Spinal cord (tissue), 10 donors: ENCODE data around the gene DEPDC4. TPM values are rescaled to one million over a fixed set of nuclear protein-coding genes. Genes with fewer than 3 reads are reported as not detected.
"Not testable (repeated sequence)": the region's sequence is repeated elsewhere in the genome, so short reads cannot be mapped to it uniquely, and the experiment has no call there.

Source experiments
- DNase-seq, 6 donors: peaks; one replicate each; pipeline versions ENCODE4 v3.0.0 to v3.0.0-alpha.2; 2013 to 2015; ENCODE audit warnings: low spot score in 6 of 6, low read depth in 4 of 6
- H3K27ac ChIP-seq: one replicate; pipeline ENCODE4 v1.5.1; 2013; ENCODE audit warnings: low read depth, low read length, control low read depth
- H3K27me3 ChIP-seq: one replicate; pipeline ENCODE4 v1.6.1; 2013; ENCODE audit warnings: low read length; ENCODE audit not compliant: control insufficient read depth, insufficient read depth
- H3K36me3 ChIP-seq: one replicate; pipeline ENCODE4 v1.6.1; 2013; ENCODE audit warnings: low read length; ENCODE audit not compliant: control insufficient read depth, insufficient read depth
- H3K4me1 ChIP-seq: one replicate; pipeline ENCODE4 v1.6.1; 2013; ENCODE audit warnings: low read length; ENCODE audit not compliant: control insufficient read depth, insufficient read depth
- H3K4me3 ChIP-seq: one replicate; pipeline ENCODE4 v1.5.1; 2013; ENCODE audit warnings: low read depth, low read length, control low read depth
- H3K9me3 ChIP-seq: one replicate; pipeline ENCODE4 v1.6.1; 2013; ENCODE audit warnings: low read length; ENCODE audit not compliant: control insufficient read depth, insufficient read depth
- WGBS: methylation state at CpG from one replicate; pipeline ENCODE4 v1.1.5; 2013; ENCODE audit warnings: missing lambda C conversion rate; ENCODE audit not compliant: insufficient coverage; 5-methylcytosine and 5-hydroxymethylcytosine counted together
- polyA plus RNA-seq, 2 donors: library from polyadenylated mRNA; unstranded; fragments of 120-200 nt; gene quantifications; one replicate each; pipeline ENCODE4 v1.2.1, GENCODE V29; 2013; ENCODE audit not compliant: insufficient read length in 2 of 2
- total RNA-seq, 2 donors: library from RNA; depleted of rRNA in 1 of 2; stranded (reverse); fragments of 120-200 nt in 1 of 2; fragments of >200 nt in 1 of 2; gene quantifications; one replicate each; pipeline versions ENCODE4 v1.2.3 to v1.2.4, GENCODE V29; 2013 to 2014
- donor health status: healthy.

Gene DEPDC4
- total and polyA plus RNA-seq, 4 donors = 1.8 to 3.7 (median 2.1) TPM

DNA sequence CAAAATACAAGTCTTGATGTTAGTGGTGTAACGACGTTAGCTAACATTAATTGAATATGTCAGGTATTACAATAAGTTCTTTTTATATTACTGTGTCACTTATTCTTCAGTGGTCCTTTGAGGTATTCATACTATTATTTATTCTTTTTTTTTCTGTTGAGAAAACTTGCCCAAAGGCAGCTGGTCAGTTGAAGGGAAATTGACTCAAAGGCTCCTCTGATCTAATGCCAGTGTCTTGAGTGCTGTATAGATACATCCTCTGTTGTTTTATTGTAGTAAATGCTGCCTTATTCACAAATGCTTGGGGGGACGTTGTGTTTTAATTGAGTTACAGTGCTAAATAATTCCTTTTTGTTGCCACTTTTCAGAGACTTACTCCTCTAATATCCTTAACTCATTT, 23.1 kb upstream of the DEPDC4 start:
- no peak for DNase-seq
- Histone ChIP-seq H3K4me3 (no peak overlapping the region), H3K27ac (no peak overlapping the region), H3K36me3 (peaks cover 5% of the 10 kb centered on the region), H3K9me3 (no peaks in the 10 kb centered on the region), H3K27me3 (no peaks in the 10 kb centered on the region), H3K4me1 (no peaks in the 10 kb centered on the region)
- WGBS = no CpG with 5 or more reads among the region's 3 CpGs

DNA sequence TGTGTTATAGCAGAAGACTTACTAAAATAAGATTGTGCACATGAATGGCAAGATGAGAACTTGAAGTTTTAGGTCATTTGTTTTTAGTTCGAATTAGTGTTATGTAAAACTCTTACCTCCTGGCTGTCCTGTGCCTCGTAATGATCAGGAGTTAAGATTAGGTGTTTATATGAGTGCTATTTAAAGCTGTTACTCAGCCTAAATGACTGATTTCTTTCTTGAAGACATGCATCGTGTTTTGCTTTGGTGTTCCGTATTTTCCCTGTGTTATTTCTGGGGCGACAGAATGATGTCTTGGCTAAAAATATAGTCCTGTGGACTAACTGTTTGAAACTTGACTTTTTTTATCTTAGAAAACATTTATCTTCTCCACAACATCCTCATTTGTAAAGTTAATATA, 22.2 kb upstream of the DEPDC4 start:
- DNase-seq = no peak
- Histone ChIP-seq H3K36me3 (peaks cover 10% of the 10 kb centered on the region), H3K27ac (no peak overlapping the region), H3K9me3 (no peaks in the 10 kb centered on the region), H3K27me3 (no peaks in the 10 kb centered on the region), H3K4me3 (no peak overlapping the region), H3K4me1 (no peaks in the 10 kb centered on the region)
- 100% methylated on average over 2 of the region's 5 CpGs for WGBS

DNA sequence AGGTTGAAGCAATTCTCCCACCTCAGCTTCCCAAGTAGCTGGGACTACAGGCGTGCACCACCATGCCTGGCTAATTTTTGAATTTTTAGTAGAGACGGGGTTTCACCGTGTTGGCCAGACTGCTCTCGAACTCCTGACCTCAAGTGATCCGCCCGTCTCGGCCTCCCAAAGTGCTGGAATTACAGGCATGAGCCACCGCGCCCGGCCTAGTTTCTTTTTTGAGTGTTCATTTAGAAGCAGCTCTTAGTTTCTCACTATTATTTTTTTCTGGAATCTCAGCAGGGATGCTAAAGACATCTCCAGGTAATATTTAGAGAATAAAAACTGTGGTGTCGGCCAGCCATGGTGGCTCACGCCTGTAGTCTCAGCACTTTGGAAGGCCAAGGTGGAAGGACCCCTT, 17.7 kb upstream of the DEPDC4 start:
- H3K9me3 ChIP-seq, H3K4me3 ChIP-seq, DNase-seq, H3K27me3 ChIP-seq, H3K27ac ChIP-seq, H3K36me3 ChIP-seq, H3K4me1 ChIP-seq: not testable (repeated sequence)
- WGBS = 97% methylated on average over 4 of the region's 12 CpGs

DNA sequence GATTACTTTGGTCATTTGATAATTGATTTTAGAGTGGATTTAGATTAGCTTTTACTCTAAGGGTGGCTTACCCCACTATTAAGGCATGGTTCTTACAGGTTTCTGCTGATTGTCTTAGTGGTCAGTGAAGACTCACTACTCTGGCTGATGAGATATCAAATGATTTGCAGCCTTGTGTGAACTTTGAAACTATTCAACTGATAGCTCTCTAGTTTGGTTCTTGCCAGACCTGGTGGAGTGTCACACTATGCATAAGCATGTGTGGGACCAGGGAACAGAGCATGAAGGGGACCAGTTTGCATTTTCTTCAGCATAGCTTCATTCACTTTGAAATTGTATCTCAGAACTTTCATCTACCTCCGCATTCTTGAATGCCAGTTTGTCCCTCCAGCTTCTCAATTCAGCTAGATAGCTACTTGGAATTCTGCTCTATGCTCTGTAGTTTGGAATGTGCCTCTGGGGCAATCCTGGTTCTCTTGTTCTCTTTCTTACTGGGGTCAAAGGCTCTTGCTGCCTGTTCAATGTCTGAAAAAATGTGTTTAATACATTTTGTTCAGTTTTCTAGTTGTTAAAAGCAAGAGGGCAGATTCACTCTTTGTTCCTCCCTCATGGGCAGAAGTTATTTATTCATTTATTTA, 12.8 kb upstream of the DEPDC4 start:
- Histone ChIP-seq H3K36me3 (peaks cover 4% of the 10 kb centered on the region), H3K9me3 (no peaks in the 10 kb centered on the region), H3K27ac (no peak overlapping the region), H3K4me3 (no peak overlapping the region), H3K4me1 (no peaks in the 10 kb centered on the region), H3K27me3 (no peaks in the 10 kb centered on the region)
- no CpG with 5 or more reads among the region's 1 CpG for WGBS
- DNase-seq = peak in 1 of 6 donors; percentile 9

DNA sequence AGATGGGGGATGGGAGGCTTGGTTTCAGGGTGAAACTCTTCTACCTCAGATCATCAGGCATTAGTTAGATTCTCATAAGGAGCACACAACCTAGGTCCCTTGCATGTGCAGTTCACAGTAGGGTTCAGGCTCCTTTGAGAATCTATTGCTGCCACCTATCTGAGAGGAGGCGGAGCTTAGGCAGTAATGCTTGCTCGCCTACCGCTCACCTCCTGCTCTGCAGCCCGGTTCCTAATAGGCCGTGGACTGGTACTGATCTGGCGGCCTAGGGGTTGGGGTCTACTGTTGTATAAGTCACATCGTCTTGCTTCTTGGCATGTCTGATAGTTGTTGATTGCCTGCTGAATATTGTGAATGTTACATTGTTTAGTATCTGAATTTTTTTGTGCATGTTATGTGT, 12.3 kb upstream of the DEPDC4 start:
- no peaks in the 10 kb centered on the region for H3K36me3 ChIP-seq
- no peak overlapping the region for H3K4me3 ChIP-seq
- H3K9me3 ChIP-seq = no peaks in the 10 kb centered on the region
- H3K27ac ChIP-seq = no peak overlapping the region
- no peaks in the 10 kb centered on the region for H3K4me1 ChIP-seq
- no peak for DNase-seq
- WGBS = 90% methylated on average over 5 of the region's 7 CpGs
- no peaks in the 10 kb centered on the region for H3K27me3 ChIP-seq

DNA sequence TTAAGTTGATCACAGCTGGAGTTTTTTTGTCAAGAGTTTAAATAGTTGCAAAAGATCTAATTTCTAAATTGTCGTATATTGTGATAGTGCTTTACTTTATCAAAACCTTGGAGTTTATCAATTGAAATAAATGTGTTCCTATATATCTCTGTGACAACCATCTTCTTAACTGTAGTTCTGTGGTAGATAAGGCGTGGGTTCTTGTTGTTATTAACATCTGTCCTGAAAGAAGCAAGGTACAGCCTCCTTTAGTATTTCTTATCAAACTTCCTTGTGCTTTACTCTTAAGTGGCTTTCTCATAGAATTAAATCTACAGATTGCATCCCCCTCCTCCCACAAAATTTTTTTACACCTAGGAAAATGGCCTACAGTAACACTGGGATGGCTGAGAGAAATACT, 7.4 kb upstream of the DEPDC4 start:
- Histone ChIP-seq H3K36me3 (no peaks in the 10 kb centered on the region), H3K4me1 (no peaks in the 10 kb centered on the region), H3K4me3 (no peak overlapping the region), H3K9me3 (no peaks in the 10 kb centered on the region), H3K27me3 (no peaks in the 10 kb centered on the region), H3K27ac (no peak overlapping the region)
- WGBS = no CpG with 5 or more reads among the region's 2 CpGs
- no peak for DNase-seq

DNA sequence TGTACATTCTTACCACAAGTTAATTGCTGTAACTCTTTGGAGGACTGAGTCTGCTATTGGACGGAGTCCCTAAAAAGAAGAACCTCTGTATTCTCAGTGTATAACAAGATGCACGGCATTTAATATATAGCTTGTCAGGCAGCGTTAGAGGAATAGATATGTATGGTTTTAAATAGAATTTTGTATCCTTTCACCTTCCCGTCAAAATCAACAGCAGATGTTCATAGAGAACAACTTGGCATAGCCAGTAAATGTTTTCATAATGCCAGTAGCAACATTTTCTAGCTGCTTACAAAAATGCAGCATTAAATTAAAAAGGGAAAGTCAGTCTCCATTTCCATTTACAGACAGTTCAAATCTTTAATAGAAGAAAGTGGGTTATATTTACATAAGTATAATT, 6.9 kb upstream of the DEPDC4 start:
- H3K4me3 ChIP-seq = no peak overlapping the region
- H3K9me3 ChIP-seq = no peaks in the 10 kb centered on the region
- no peaks in the 10 kb centered on the region for H3K36me3 ChIP-seq
- H3K27ac ChIP-seq = no peak overlapping the region
- no peaks in the 10 kb centered on the region for H3K27me3 ChIP-seq
- no CpG with 5 or more reads among the region's 4 CpGs for WGBS
- no peaks in the 10 kb centered on the region for H3K4me1 ChIP-seq
- peak in 1 of 6 donors; percentile 42 for DNase-seq

DNA sequence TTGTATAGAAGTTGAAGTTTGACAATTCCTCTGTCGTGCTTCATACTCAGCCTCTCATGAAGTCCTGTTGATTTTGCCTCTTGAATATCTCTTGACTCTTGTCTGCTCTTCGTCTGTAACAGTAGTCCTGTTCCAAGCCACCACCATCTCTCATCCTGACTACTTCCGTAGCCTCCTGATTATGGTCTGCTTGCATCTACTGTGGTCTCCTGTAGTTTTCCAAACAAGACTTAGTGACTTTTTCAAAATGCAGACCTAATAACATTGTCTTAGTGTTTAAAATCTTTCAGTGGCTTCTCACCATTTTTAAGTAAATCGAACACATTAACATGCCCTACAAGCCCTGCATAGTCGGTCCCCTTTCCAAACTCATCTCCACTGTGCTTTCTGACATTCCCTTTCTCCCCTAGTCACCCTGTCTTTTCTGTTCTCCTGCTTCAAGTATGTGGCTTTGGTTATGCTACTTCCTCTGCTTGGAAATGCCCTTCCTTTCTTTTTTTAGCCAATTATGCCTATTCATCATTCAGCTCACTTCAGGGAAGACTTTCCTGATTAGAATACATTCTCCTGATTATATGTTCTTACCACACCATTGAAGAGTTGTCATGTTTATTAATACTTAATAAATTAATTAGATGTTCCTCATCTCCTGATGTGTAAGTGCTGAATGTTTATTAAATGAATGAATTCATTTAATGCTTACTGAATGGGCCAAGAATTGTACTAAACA, 2.1 kb upstream of the DEPDC4 start:
- WGBS = 29% methylated on average over 3 of the region's 5 CpGs
- no peaks in the 10 kb centered on the region for H3K27me3 ChIP-seq
- no peaks in the 10 kb centered on the region for H3K9me3 ChIP-seq
- H3K36me3 ChIP-seq = no peaks in the 10 kb centered on the region
- no peak overlapping the region for H3K27ac ChIP-seq
- peak overlapping the region; percentile 86 for H3K4me3 ChIP-seq
- DNase-seq = peak in 1 of 6 donors; percentile 3
- H3K4me1 ChIP-seq = peaks cover 3% of the 10 kb centered on the region

DNA sequence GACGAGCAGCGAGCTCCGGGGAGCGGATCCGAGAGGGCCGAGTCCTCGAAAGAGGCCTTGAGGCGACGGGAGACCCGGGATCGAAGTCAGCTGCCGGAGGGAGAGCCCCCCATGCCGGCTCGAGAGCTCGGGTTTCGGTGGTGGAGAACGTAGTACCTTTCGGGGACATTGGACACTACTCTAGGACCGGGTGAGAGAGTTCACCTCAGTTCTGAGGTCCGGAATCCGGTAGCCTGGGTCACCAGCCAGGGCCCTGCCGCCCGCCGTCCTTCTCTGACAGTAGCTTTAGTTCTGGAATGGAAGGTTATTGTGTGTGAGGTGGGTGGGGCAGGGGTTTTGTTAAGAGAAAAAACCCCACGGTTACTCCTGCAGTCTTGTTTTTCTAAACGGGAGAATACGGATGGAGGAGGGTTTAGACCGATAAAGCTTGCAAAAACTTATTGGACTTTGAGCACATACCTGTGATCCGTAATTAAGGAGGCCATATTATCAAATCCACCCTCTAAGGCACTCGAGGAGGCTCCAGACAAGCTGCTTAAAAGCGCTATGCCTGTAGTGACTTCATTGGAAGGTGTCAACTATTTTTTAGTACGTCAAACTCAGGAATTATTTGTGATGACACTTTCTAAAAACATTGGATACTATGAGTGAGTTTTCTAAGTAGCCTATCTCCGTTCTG, 863 bp upstream of the DEPDC4 start:
- peaks cover 3% of the 10 kb centered on the region for H3K4me1 ChIP-seq
- H3K9me3 ChIP-seq = no peaks in the 10 kb centered on the region
- 0% methylated on average over 24 of the region's 33 CpGs for WGBS
- peak overlapping the region; percentile 96 for H3K27ac ChIP-seq
- peak in 3 of 6 donors; percentile 6 to 40 (median 33) for DNase-seq
- no peaks in the 10 kb centered on the region for H3K36me3 ChIP-seq
- no peaks in the 10 kb centered on the region for H3K27me3 ChIP-seq
- peak overlapping the region; percentile 86 for H3K4me3 ChIP-seq

DNA sequence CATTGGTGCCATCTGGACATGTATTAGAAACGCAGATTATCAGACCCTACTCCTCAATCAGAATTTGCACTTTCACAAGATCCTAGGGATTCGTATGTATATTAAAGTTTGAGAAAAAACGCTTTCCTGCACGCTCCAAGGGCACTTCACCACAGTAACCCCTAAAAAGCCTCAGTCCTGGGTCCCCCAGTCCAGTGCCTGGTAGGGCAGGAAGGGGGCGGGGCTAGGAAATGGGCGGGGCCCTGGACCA, 369 bp downstream of the DEPDC4 start:
- peak overlapping the region; percentile 96 for H3K27ac ChIP-seq
- H3K4me1 ChIP-seq = peaks cover 3% of the 10 kb centered on the region
- no peaks in the 10 kb centered on the region for H3K9me3 ChIP-seq
- peak overlapping the region; percentile 86 for H3K4me3 ChIP-seq
- DNase-seq = no peak
- no peaks in the 10 kb centered on the region for H3K27me3 ChIP-seq
- WGBS = 0% methylated on average over 2 of the region's 6 CpGs
- no peaks in the 10 kb centered on the region for H3K36me3 ChIP-seq
